Measurements from ENCODE around the gene TGDS. TPM values are rescaled to one million over a fixed set of nuclear protein-coding genes. Genes with fewer than 3 reads are reported as not detected.

Gene TGDS
- total and polyA plus RNA-seq, 2 of the 8 experiments (the other 6 are each of a cell fraction or from before 2014, with no cell fraction given): 11.6 to 11.8 TPM

DNA sequence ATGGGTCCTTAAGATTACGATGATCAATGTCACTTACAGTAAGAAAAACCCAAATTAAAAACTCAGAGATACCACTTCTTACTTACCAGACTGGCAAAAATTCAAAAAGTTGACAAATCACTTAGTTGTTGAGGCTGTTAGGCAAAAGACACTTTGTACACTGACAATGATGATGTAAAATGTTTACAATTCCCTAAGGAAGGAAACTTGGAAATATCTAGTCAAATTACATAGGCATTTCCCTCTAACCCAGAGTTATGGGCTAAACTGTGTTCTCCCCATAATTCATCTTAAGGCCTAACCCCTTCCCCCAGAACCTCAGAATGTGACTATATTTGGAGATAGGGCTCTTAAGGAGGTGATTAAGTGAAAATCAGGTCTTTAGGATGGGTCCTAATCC is 12.0 kb downstream of the TGDS start:
- no peak overlapping the region for H4K91ac ChIP-seq (replicated peaks; ENCODE audit: insufficient read length, low read length)
- no peak overlapping the region for H2BK20ac ChIP-seq (ENCODE audit: low read length)
- no peaks in the 10 kb centered on the region for H3K9me3 ChIP-seq (ENCODE audit: insufficient read depth in 2 of 2, low read depth in 1 of 2, low read length in 1 of 2)
- H3K4ac ChIP-seq (replicated peaks; ENCODE audit: insufficient read length, low read depth, low read length): no peak overlapping the region
- H3K27me3 ChIP-seq (replicated peaks in 1 of 4; ENCODE audit: control insufficient read depth in 3 of 4, extremely low read depth in 1 of 4, insufficient read depth in 3 of 4, low read length in 3 of 4): no peaks in the 10 kb centered on the region
- FAIRE-seq (no peak), DNase-seq (ENCODE audit: low read depth in 1 of 2, low spot score in 2 of 2) (no peak)
- H3K4me2 ChIP-seq (ENCODE audit: insufficient read depth in 1 of 2, low read depth in 2 of 2, low read length in 2 of 2): no peak overlapping the region
- no peak overlapping the region for H2BK15ac ChIP-seq (ENCODE audit: low read length)
- H4K5ac ChIP-seq (ENCODE audit: insufficient read length, low read depth, low read length): no peak overlapping the region
- no peak overlapping the region for H2AK5ac ChIP-seq (ENCODE audit: low read depth, low read length)
- no peaks in the 10 kb centered on the region; the same call in 1 of the 2 replicates for H3K79me1 ChIP-seq (ENCODE audit: low read depth, low read length)
- H3K14ac ChIP-seq (ENCODE audit: insufficient read length): no peak overlapping the region
- H3K56ac ChIP-seq (replicated peaks; ENCODE audit: insufficient read length, low read depth, low read length): no peak overlapping the region
- no peak overlapping the region for H2BK120ac ChIP-seq (replicated peaks; ENCODE audit: low read depth, low read length)
- peaks cover 0 to 1% of the 10 kb centered on the region in 2 experiments for H4K20me1 ChIP-seq (replicated peaks in 1 of 2; ENCODE audit: control insufficient read depth in 1 of 2, insufficient read depth in 2 of 2, low read length in 2 of 2)
- H2AFZ ChIP-seq (ENCODE audit: low read length): no peak overlapping the region
- H3K79me2 ChIP-seq (ENCODE audit: control insufficient read depth in 1 of 2, insufficient read depth in 2 of 2, low read length in 2 of 2): peaks cover 0 to 11% of the 10 kb centered on the region in 2 experiments; a peak in 2 of 4 replicates
- H3K27ac ChIP-seq (ENCODE audit: low read depth, low read length): no peak overlapping the region
- ChIA-PET CTCF (ENCODE audit: partially characterized antibody) (no interaction called here), POLR2A (ENCODE audit: partially characterized antibody) (no interaction called here)
- no peak overlapping the region for H2BK5ac ChIP-seq (ENCODE audit: low read depth, low read length)
- H3K18ac ChIP-seq (ENCODE audit: extremely low read depth, low read length): no peak overlapping the region
- H3K23ac ChIP-seq (ENCODE audit: insufficient read length): no peak overlapping the region
- no peak overlapping the region for H4K8ac ChIP-seq (ENCODE audit: extremely low read depth, insufficient read depth, low read length)
- H2BK12ac ChIP-seq (ENCODE audit: low read depth, low read length): no peak overlapping the region
- no peak overlapping the region for H3K4me3 ChIP-seq (ENCODE audit: extremely low read depth in 1 of 4, insufficient read depth in 2 of 4, low read depth in 3 of 4, low read length in 4 of 4)
- H3K4me1 ChIP-seq (replicated peaks in 1 of 4; ENCODE audit: control insufficient read depth in 3 of 4, insufficient read depth in 4 of 4, low read length in 3 of 4): no peaks in the 10 kb centered on the region
- no peak overlapping the region for H3K9ac ChIP-seq (replicated peaks in 1 of 4; ENCODE audit: extremely low read depth in 1 of 4, low read depth in 3 of 4, low read length in 3 of 4)
- 88% methylated on average over 1 of the region's 1 CpG; no CpG with 5 or more reads in 1 of the 2 experiments for WGBS, 2 experiments (ENCODE audit: extremely low coverage in 1 of 2, insufficient coverage in 1 of 2, insufficient read length in 1 of 2, insufficient replicate concordance in 2 of 2, low coverage in 1 of 2, low lambda C conversion rate in 2 of 2, missing lambda C conversion rate in 1 of 2)
- H3K23me2 ChIP-seq (ENCODE audit: low read depth, low read length): no peaks in the 10 kb centered on the region
- H3K36me3 ChIP-seq (ENCODE audit: control insufficient read depth in 2 of 4, insufficient read depth in 4 of 4, low read length in 3 of 4): peaks cover 4 to 54% (median 17%) of the 10 kb centered on the region in 4 experiments; a peak in 7 of 8 replicates
- TF ChIP-seq SP1 (IDR thresholded peaks at IDR 0.05; ENCODE audit: low read depth, low read length) (no peak), SIRT6 (IDR thresholded peaks at IDR 0.05; ENCODE audit: low read length) (no peak), CHD1 (IDR thresholded peaks at IDR 0.05; ENCODE audit: low read depth, low read length) (no peak), SP2 (IDR thresholded peaks at IDR 0.05; ENCODE audit: low read length) (no peak), JUN (IDR thresholded peaks at IDR 0.05; ENCODE audit: low read depth, low read length) (no peak), CTCF (IDR thresholded peaks at IDR 0.05; ENCODE audit: control extremely low read depth in 1 of 3, insufficient read depth in 1 of 3, low read depth in 1 of 3, low read length in 3 of 3) (no peak), RXRA (IDR thresholded peaks at IDR 0.05; ENCODE audit: insufficient read depth, low read depth, low read length) (no peak), CHD2 (IDR thresholded peaks at IDR 0.05; ENCODE audit: low read length) (no peak), POU5F1 (IDR thresholded peaks at IDR 0.05; ENCODE audit: low read depth, low read length) (no peak), SIX5 (IDR thresholded peaks at IDR 0.05; ENCODE audit: low read depth, low read length) (no peak), SRF (IDR thresholded peaks at IDR 0.05; ENCODE audit: low read depth, low read length) (no peak), HDAC2 (IDR thresholded peaks at IDR 0.05; ENCODE audit: borderline replicate concordance in 1 of 2, low read depth in 2 of 2, low read length in 2 of 2) (no peak)
- TF ChIP-seq, protein P1, sequence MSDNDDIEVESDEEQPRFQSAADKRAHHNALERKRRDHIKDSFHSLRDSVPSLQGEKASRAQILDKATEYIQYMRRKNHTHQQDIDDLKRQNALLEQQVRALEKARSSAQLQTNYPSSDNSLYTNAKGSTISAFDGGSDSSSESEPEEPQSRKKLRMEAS (IDR thresholded peaks at IDR 0.05): no peak

Data from H1 (cell line).